LNCaP clone FGC (cell line): Measurements from ENCODE around the gene CRELD2.

ENCODE experiments used
- DNase-seq: peaks from one replicate; pipeline ENCODE4 v3.0.0-alpha.2; 2011; ENCODE audit warnings: low read depth
- H3K4me3 ChIP-seq: 2 replicates; pipeline ENCODE4 v1.5.1; 2011; ENCODE audit warnings: mild to moderate bottlenecking, low read depth, low read length, control low read depth
- TF ChIP-seq, protein P1 (sequence below): IDR thresholded peaks from 2 replicates; pipeline ENCODE4 v1.5.1; 2012; ENCODE audit warnings: mild to moderate bottlenecking; ENCODE audit not compliant: control insufficient read depth, insufficient read depth; ENCODE audit errors: extremely low read depth

Gene CRELD2

GRCh38 chr22:49894322-49895054 is 23.9 kb upstream of the CRELD2 start:
- H3K4me3 ChIP-seq: no peak overlapping the region
- TF ChIP-seq, protein P1, sequence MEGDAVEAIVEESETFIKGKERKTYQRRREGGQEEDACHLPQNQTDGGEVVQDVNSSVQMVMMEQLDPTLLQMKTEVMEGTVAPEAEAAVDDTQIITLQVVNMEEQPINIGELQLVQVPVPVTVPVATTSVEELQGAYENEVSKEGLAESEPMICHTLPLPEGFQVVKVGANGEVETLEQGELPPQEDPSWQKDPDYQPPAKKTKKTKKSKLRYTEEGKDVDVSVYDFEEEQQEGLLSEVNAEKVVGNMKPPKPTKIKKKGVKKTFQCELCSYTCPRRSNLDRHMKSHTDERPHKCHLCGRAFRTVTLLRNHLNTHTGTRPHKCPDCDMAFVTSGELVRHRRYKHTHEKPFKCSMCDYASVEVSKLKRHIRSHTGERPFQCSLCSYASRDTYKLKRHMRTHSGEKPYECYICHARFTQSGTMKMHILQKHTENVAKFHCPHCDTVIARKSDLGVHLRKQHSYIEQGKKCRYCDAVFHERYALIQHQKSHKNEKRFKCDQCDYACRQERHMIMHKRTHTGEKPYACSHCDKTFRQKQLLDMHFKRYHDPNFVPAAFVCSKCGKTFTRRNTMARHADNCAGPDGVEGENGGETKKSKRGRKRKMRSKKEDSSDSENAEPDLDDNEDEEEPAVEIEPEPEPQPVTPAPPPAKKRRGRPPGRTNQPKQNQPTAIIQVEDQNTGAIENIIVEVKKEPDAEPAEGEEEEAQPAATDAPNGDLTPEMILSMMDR: no peak
- no peak for DNase-seq

DNA sequence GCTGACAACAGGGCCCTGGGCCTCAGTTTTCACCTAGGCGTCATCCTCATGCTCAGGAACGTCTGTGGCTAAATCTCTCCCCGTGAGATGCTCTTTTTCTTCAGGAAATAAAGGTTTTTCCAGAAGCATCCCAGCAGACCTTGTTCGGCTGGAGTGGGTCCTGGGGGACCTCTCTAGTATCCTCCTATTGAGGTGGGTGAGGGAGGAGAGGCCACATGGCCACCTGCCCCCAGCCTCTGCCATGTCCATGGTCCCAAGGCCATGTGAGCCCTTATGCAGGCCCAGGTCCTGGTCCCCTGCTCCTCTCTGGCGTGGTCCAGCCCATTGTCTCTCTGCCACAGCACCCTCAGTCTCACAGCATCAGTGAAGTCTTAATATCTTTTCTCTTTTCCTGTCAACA is 22.2 kb upstream of the CRELD2 start:
- H3K4me3 ChIP-seq: no peak overlapping the region
- TF ChIP-seq, protein P1: no peak
- DNase-seq: no peak

- H3K4me3 ChIP-seq: no peak overlapping the region
- TF ChIP-seq, protein P1: no peak
- DNase-seq: no peak
Measured at GRCh38 chr22:49897015-49897684, 21.3 kb upstream of the CRELD2 start.

DNA sequence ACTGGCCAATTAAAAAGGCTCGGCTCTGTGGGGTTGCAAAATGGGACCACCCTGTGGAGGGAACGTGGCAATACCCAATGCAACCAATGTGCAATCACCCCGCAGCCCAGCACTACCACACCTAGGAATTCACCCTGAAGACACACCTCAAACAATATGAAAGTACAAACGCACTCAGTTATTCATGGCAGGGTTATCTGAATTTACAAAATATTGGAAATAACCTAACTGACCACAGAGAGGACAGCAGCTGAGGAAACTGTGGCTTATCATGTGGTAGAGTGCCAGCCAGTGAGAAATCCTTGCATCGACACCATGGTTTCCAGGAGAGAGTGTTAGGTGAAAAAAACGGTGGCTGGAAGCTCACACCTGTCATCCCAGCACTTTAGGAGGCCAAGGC is 18.9 kb upstream of the CRELD2 start:
- TF ChIP-seq, protein P1: no peak
- no peak for DNase-seq
- no peak overlapping the region for H3K4me3 ChIP-seq

- no peak overlapping the region for H3K4me3 ChIP-seq
- TF ChIP-seq, protein P1: no peak
- no peak for DNase-seq
Measured at GRCh38 chr22:49900441-49901230, 17.8 kb upstream of the CRELD2 start.

GRCh38 chr22:49901457-49901856 is 17.0 kb upstream of the CRELD2 start:
- TF ChIP-seq, protein P1: no peak
- DNase-seq: no peak
- H3K4me3 ChIP-seq: no peak overlapping the region
